ENCODE results near the gene PYROXD2. TPM values are rescaled to one million over a fixed set of nuclear protein-coding genes. Genes with fewer than 3 reads are reported as not detected.
"Not testable (repeated sequence)": the region's sequence is repeated elsewhere in the genome, so short reads cannot be mapped to it uniquely, and the experiment has no call there.

PYROXD2 gene
- total RNA-seq, 1 experiment from 2014 or later, result 2.2 TPM

- Histone ChIP-seq H3K27me3 (replicated peaks; ENCODE audit: control insufficient read depth, insufficient read depth, low read length) (peaks cover 1% of the 10 kb centered on the region; the same call in 1 of the 2 replicates), H3K9me3 (peaks cover 6% of the 10 kb centered on the region), H3K4me1 (no peaks in the 10 kb centered on the region), H3K36me3 (ENCODE audit: control insufficient read depth, insufficient read depth, low read length) (no peaks in the 10 kb centered on the region), H3K4me3 (ENCODE audit: low read depth, low read length) (no peak overlapping the region)
- H3K4me1 Mint-ChIP-seq (ENCODE audit: low read depth, unreplicated experiment), result no peaks in the 10 kb centered on the region
- H3K9me3 Mint-ChIP-seq (ENCODE audit: unreplicated experiment), result no peaks in the 10 kb centered on the region
- no TSS peak for BruUV-seq (replicated peaks)
- H3K27me3 Mint-ChIP-seq (ENCODE audit: insufficient read depth, unreplicated experiment), result peaks cover 25% of the 10 kb centered on the region
- ChIA-PET POLR2A (no interaction called here), CTCF (no interaction called here)
- H3K36me3 Mint-ChIP-seq (ENCODE audit: insufficient read depth, unreplicated experiment), result no peaks in the 10 kb centered on the region
- no peak overlapping the region for H3K4me3 Mint-ChIP-seq (ENCODE audit: unreplicated experiment)
- no peak overlapping the region for H3K27ac Mint-ChIP-seq (ENCODE audit: unreplicated experiment)
- intact Hi-C loops (cut with micrococcal nuclease; ENCODE audit: unreplicated experiment), result no loop called here
- TF ChIP-seq, protein P1, sequence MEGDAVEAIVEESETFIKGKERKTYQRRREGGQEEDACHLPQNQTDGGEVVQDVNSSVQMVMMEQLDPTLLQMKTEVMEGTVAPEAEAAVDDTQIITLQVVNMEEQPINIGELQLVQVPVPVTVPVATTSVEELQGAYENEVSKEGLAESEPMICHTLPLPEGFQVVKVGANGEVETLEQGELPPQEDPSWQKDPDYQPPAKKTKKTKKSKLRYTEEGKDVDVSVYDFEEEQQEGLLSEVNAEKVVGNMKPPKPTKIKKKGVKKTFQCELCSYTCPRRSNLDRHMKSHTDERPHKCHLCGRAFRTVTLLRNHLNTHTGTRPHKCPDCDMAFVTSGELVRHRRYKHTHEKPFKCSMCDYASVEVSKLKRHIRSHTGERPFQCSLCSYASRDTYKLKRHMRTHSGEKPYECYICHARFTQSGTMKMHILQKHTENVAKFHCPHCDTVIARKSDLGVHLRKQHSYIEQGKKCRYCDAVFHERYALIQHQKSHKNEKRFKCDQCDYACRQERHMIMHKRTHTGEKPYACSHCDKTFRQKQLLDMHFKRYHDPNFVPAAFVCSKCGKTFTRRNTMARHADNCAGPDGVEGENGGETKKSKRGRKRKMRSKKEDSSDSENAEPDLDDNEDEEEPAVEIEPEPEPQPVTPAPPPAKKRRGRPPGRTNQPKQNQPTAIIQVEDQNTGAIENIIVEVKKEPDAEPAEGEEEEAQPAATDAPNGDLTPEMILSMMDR (IDR thresholded peaks at IDR 0.05; ENCODE audit: insufficient read depth in 1 of 2, low read depth in 1 of 2, low read length in 1 of 2, severe bottlenecking in 1 of 2, unreplicated experiment in 1 of 2), result no peak
- no peak for DNase-seq
These were observed 65.5 kb downstream of the PYROXD2 start for GRCh38 chr10:98349508-98349922.

DNA sequence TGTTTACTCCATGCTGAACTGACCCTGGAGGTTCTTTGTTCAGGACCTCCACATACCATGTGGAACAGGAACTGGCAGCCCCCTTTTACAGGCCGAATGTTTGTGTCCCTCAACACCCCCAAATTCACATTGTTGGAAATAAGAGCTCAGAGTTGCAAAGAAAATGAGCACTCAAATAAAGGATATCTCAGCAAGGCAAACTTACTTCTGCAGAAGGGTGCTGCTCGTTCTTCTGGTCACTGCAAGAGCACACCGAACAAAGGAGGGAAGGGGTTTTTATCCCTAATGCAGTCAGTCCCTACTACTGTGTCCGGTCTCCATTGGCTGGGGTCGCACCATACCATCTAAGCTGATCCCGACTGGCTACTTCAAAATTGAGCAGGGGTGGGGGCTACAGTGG is 68.1 kb downstream of the PYROXD2 start:
- H3K36me3 ChIP-seq (ENCODE audit: control insufficient read depth, insufficient read depth, low read length), result no peaks in the 10 kb centered on the region
- Mint-ChIP-seq H3K27me3 (ENCODE audit: insufficient read depth, unreplicated experiment) (peaks cover 17% of the 10 kb centered on the region), H3K9me3 (ENCODE audit: unreplicated experiment) (no peaks in the 10 kb centered on the region), H3K4me1 (ENCODE audit: low read depth, unreplicated experiment) (no peaks in the 10 kb centered on the region), H3K27ac (ENCODE audit: unreplicated experiment) (no peak overlapping the region), H3K36me3 (ENCODE audit: insufficient read depth, unreplicated experiment) (no peaks in the 10 kb centered on the region), H3K4me3 (ENCODE audit: unreplicated experiment) (no peak overlapping the region)
- no peak overlapping the region for H3K4me3 ChIP-seq (ENCODE audit: low read depth, low read length)
- CTCF ChIA-PET, result no interaction called here
- BruUV-seq (replicated peaks), result no TSS peak
- H3K4me1 ChIP-seq, result no peaks in the 10 kb centered on the region
- DNase-seq, result no peak
- TF ChIP-seq, protein P1 (IDR thresholded peaks at IDR 0.05; ENCODE audit: insufficient read depth in 1 of 2, low read depth in 1 of 2, low read length in 1 of 2, severe bottlenecking in 1 of 2, unreplicated experiment in 1 of 2), result no peak
- H3K27me3 ChIP-seq (replicated peaks; ENCODE audit: control insufficient read depth, insufficient read depth, low read length), result no peaks in the 10 kb centered on the region; the same call in 1 of the 2 replicates
- H3K9me3 ChIP-seq, result peaks cover 6% of the 10 kb centered on the region
- POLR2A ChIA-PET, result no interaction called here
- intact Hi-C loops (cut with micrococcal nuclease; ENCODE audit: unreplicated experiment), result no loop called here

DNA sequence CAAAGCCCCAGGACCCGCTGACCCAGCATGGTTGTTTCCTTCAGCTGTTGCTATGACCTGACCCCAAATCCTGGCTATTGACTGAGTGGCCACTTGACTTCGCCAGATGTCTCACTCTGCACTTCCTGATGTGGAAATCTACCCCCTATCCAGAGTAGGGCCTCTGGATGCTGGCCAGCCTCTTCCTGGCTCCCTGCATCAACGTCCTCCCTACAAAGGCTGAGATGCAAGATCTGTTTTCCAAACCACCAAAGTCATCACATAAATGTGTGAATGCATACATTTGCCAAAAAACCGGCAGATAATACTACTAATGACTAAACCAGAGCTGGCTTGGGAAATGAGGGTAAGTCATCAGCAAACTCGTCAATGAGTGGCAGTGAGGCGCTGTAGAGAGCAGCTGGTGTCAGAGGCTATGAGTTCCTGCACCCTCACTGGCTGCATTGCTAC is 70.4 kb downstream of the PYROXD2 start:
- Mint-ChIP-seq H3K27me3 (ENCODE audit: insufficient read depth, unreplicated experiment) (peaks cover 21% of the 10 kb centered on the region), H3K4me1 (ENCODE audit: low read depth, unreplicated experiment) (no peaks in the 10 kb centered on the region), H3K9me3 (ENCODE audit: unreplicated experiment) (no peaks in the 10 kb centered on the region), H3K4me3 (ENCODE audit: unreplicated experiment) (no peak overlapping the region), H3K36me3 (ENCODE audit: insufficient read depth, unreplicated experiment) (no peaks in the 10 kb centered on the region), H3K27ac (ENCODE audit: unreplicated experiment) (no peak overlapping the region)
- Histone ChIP-seq H3K27me3 (replicated peaks; ENCODE audit: control insufficient read depth, insufficient read depth, low read length) (no peaks in the 10 kb centered on the region; the same call in 1 of the 2 replicates), H3K4me1 (no peaks in the 10 kb centered on the region), H3K36me3 (ENCODE audit: control insufficient read depth, insufficient read depth, low read length) (no peaks in the 10 kb centered on the region), H3K4me3 (ENCODE audit: low read depth, low read length) (no peak overlapping the region), H3K9me3 (peaks cover 6% of the 10 kb centered on the region)
- intact Hi-C loops (cut with micrococcal nuclease; ENCODE audit: unreplicated experiment), result no loop called here
- ChIA-PET POLR2A (no interaction called here), CTCF (no interaction called here)
- TF ChIP-seq, protein P1 (IDR thresholded peaks at IDR 0.05; ENCODE audit: insufficient read depth in 1 of 2, low read depth in 1 of 2, low read length in 1 of 2, severe bottlenecking in 1 of 2, unreplicated experiment in 1 of 2), result no peak
- no peak for DNase-seq
- BruUV-seq (replicated peaks), result no TSS peak

- CTCF ChIA-PET, result not testable (repeated sequence)
These were observed 73.3 kb downstream of the PYROXD2 start for GRCh38 chr10:98341701-98342100.

More at GRCh38 chr10:98341701-98342100, 73.3 kb downstream of the PYROXD2 start:
- DNase-seq; H3K4me3 ChIP-seq (ENCODE audit: low read depth, low read length); H3K27me3 ChIP-seq (replicated peaks; ENCODE audit: control insufficient read depth, insufficient read depth, low read length); intact Hi-C loops (cut with micrococcal nuclease; ENCODE audit: unreplicated experiment); H3K27ac Mint-ChIP-seq (ENCODE audit: unreplicated experiment); POLR2A ChIA-PET; BruUV-seq (replicated peaks); H3K4me1 ChIP-seq; H3K4me1 Mint-ChIP-seq (ENCODE audit: low read depth, unreplicated experiment); H3K36me3 ChIP-seq (ENCODE audit: control insufficient read depth, insufficient read depth, low read length); H3K9me3 ChIP-seq; H3K4me3 Mint-ChIP-seq (ENCODE audit: unreplicated experiment); H3K36me3 Mint-ChIP-seq (ENCODE audit: insufficient read depth, unreplicated experiment); H3K9me3 Mint-ChIP-seq (ENCODE audit: unreplicated experiment): not testable (repeated sequence)
- peaks cover 21% of the 10 kb centered on the region for H3K27me3 Mint-ChIP-seq (ENCODE audit: insufficient read depth, unreplicated experiment)

Data from Caco-2 (cell line).